COLO668 (cell line): ENCODE data around the gene LTBP4.

Experiments used
- DNase-seq: peaks from one replicate; lab custom pipeline; 2025; ENCODE audit not compliant: unreplicated experiment; lab: John Stamatoyannopoulos, UW

LTBP4 gene

GRCh38 chr19:40592170-40592569, 9.0 kb upstream of the LTBP4 start:
- DNase-seq = peak; percentile 23

- DNase-seq = peak; percentile 23
Observed at GRCh38 chr19:40594255-40594654, 6.9 kb upstream of the LTBP4 start.

DNA sequence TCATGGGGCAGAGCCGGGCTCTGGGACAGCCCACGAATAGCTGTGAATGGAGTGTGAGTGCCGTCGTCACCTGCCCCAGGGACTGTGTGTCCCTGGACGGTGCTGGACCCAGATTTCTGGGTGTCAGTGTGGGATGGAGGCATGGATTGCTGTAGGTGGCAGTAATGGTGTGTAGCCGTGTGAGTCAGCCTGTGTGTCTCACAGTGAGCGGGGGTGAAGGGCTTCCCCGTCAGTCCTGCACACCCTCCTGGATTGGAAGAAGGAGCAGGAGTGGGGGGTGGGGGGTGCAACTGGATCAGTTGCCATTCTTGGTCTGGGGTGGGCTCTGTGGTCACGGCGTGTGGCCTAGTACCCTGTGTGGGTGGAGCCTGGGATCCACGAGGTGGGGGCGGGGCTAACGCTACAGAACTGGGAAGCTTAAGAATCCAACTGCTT, 6.5 kb upstream of the LTBP4 start:
- DNase-seq = no peak

- DNase-seq = no peak
Observed at GRCh38 chr19:40596608-40597328, 4.4 kb upstream of the LTBP4 start.

DNA sequence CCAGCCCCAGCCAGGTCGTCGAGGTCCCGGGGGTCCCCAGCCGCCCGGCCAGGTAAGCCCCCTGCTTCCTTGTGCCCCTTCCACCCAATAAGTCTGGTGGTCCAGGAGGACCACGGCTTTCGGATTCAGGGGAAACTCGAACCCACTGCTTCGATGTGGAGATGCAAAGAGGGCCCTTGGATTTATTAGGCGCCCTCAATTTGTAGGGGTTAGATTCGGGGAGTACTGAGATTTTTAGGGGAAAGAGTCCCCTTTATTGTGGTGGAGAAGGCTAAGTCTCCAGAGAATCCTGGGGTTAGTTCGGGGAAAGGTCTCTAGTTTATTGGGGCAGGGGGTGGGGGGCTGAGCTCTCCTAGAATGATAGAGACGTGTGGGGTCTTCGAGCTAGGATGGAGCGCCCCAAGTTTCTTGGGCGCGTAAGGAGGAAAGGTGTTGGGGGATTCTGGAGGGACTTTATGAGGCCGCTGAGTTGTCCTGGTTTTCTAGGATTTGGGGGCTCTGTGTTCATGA, 3.8 kb upstream of the LTBP4 start:
- no peak for DNase-seq

DNA sequence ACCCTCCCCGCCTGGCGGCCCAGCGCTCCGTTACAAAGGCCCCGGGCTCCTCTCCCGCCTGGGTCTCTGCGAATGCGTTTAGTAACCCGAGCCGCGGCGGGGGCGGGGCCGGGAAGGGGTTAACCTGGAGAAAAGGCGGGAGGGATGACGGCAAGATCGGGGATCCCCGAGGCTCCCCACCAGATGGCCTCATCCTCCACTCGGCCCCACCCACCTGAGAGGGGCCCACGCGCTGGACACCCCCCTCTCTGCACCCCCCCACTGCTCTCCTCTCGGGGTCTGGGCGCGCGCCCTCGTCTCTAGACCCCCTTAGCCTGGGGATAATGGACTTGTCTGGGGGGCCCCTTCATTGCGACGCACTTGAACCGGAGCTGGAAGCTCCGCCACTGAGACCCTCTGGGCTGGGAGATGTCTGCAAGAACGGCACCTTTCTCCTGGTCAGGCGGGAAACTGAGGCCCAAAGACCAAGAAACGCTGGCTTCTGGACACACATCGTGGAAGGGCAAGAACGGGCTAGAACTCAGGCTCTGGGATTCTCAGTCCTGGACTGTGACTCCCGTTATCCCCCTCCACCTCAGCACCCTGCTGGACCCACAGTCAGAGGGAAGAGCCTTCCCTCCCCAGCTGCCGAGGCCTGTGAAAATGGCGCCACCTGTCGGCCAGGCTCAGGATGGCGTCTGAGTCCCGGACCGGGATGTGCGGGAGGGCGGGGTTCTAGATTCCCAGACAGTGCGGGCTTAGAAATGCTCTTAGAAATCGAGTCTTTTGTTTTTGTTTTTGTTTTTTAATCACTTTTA, 2.9 kb upstream of the LTBP4 start:
- DNase-seq = peak; percentile 76

GRCh38 chr19:40598918-40599307, 2.3 kb upstream of the LTBP4 start:
- DNase-seq = no peak

DNA sequence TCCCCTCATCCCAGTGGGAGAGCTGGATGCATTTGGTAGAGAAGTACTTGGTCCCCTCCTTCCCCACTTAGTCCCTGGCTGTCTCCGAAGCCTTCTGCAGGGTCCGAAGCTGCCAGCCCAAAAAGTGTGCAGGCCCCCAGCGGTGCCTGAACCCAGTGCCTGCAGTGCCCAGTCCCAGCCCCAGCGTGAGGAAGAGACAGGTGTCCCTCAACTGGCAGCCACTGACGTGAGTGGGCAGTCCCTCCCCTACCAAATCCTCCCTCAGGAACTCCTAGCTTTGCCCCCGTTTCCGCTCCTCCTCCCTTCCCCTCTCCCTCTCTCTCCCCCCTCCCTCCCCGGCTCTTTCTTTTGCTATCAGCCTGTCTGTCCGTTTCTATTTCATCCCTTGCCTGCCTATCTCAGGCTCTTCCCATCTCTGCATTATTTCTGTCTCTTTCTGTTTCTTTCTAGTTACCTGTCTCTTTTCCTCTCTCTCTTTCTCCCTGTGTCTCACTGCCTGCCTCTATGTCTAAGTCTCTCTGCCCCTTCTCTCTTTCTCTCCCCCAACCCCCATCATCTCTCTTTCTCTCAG, 1.8 kb upstream of the LTBP4 start:
- no peak for DNase-seq

GRCh38 chr19:40599902-40600569, 1.1 kb upstream of the LTBP4 start:
- no peak for DNase-seq

DNA sequence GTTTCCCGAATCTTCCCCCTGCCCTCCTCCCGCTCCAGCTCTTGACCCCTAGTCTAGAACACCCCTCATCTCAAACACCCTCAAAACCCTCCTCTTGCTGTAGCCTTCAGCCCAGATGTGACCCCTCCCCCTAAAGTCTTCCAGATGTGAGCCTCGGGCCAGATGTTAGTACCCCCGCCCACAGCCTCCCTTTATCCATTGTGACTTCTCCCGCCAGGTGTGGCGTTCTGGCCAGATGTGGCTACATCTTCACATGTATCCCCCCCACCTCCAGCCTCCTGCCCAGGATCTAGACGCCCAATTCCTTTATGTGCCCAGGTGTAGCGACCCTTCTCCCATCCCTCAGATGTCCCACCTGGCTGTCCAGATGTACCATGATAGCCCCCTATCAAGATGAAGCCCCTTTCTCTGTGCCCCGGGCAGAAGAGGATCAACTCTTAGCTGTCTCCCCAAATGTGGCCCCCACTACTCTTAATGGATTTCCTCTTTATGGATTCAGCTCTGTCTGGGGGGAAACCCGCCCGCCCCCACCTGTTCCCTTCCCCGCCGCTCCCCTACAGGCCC, 517 bp upstream of the LTBP4 start:
- DNase-seq = no peak

GRCh38 chr19:40603071-40603388, 1.9 kb downstream of the LTBP4 start:
- DNase-seq = no peak

GRCh38 chr19:40603389-40604170, 2.4 kb downstream of the LTBP4 start:
- peak; percentile 94 for DNase-seq

GRCh38 chr19:40604171-40604646, 3.0 kb downstream of the LTBP4 start:
- no peak for DNase-seq

DNA sequence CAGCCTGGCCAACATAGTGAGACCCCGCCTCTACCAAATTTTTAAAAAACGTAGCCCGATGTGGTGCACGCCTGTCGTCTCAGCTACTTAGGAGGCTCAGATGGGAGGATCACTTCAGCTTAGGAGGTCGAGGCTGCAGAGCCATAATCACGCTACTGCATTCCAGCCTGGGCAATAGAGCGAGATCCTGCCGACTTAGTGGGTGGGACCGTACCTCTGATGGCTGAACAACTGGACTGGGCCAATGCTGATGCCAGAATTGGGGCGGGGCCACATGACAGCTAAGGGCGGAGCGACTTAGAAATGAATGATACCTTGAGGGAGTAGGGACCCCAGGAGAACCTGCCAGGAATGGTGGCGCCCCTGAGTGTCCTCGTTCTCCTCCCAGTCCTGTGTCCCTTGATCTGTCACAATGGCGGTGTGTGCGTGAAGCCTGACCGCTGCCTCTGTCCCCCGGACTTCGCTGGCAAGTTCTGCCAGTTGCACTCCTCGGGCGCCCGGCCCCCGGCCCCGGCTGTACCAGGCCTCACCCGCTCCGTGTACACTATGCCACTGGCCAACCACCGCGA, 3.6 kb downstream of the LTBP4 start:
- DNase-seq = no peak

DNA sequence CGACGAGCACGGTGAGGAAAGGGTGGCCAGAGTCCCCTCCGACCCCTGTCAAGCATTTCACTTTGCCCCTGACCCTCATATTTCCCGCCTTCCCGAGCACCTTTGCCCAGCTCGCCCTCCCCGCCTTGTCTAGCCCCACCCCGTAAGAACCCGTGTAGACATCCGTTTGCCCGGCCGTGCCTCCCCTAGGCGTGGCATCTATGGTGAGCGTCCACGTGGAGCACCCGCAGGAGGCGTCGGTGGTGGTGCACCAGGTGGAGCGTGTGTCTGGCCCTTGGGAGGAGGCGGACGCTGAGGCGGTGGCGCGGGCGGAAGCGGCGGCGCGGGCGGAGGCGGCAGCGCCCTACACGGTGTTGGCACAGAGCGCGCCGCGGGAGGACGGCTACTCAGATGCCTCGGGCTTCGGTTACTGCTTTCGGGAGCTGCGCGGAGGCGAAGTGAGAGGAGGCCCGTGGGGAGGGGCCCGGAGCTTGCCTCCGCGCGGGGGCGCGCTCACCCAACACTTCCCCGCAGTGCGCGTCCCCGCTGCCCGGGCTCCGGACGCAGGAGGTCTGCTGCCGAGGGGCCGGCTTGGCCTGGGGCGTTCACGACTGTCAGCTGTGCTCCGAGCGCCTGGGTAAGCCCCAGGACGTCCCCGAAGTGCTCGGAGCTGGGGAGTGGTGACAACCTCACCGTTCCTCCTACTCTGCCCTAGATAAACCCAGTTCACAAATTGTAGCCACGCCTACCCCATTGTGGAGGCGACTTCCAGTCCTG, 4.2 kb downstream of the LTBP4 start:
- DNase-seq = peak; percentile 79

GRCh38 chr19:40607311-40608239, 6.4 kb downstream of the LTBP4 start:
- DNase-seq = no peak

- no peak for DNase-seq
Observed at GRCh38 chr19:40608240-40608621, 7.1 kb downstream of the LTBP4 start.

DNA sequence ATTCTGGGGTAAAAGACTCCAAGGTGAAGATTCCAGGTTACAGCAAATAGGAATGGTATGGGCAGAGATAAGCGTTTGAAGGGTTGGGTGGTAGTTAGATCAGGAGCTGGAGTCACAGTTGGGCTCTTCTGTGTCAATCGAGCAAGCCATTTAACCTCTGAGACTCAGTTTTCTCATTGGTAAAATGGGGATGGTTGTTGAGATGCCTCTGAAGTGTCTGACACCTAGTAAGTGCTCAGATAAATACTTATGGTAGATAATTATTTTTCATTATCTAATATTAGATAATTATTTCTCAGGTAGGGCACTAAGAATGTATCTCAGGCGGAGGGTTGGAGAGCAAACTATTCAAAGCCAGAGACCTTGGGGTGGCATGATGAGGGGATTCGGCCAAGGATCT, 7.8 kb downstream of the LTBP4 start:
- DNase-seq = no peak
